TTC549 (cell line): ENCODE measurements around the gene AGRN.

ENCODE experiments used
- FAIRE-seq: peaks from 2 replicates; lab custom pipeline; 2012; peaks lifted over from hg19 to GRCh38; lab: Jason Lieb, UNC

AGRN gene

DNA sequence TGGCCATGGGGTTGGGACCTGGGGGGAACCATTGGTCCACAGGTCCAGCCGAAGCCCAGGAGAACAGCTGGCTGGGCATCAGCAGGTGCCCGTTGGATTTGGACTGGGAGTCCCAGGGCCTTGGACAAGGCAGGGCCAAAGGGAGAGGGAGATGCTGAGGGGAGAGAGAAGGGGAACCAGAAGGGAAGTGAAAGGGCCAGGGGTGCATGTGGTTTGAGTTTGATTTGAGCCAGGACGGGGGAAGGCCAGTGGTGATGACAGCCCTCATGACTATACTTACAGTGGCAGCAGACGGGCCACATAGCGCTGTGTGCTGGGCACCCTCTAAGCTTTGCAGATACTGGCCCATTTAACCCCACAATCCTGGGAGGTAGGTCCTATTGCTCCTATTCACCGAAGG is 18.8 kb downstream of the AGRN start:
- FAIRE-seq, result no peak

DNA sequence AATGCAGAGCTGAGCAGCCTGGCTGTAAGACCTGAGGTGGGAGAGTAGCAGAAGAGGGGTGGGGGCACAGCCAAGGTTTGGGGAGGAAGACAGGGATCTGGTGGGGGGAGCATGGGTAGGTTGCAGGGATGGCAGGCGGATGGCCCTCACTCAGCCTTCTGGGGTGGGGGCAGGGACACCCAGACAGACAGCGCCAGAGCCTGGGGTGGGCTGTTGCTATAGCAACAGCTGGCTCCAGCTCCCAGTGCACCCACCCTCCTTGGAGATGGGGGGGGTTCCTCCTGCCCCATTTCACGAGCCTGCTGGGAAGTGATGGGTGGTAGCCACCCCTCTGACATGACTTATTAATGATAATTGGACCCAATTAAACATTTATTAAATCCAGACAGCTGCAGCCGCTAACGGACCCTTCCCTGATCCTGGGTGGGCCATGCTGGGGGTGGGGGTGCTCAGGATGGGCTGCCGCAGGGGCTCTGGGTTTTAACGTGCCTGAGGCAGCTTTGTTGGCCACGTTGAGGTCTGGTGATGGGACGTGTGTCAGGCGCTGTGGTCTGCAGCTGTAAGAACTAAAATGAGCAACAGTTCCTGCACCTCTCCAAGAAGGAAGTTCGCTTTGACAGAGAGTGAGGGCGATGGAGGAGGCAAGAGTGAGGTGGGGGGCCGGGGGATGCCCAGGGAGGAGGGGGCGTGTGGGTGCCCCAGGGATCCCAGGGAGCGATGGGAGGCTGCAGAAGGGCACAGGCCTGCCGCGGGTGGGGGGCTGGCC is 19.4 kb downstream of the AGRN start:
- FAIRE-seq, result no peak

- no peak for FAIRE-seq
Measured at GRCh38 chr1:1040004-1040991, 20.4 kb downstream of the AGRN start.

GRCh38 chr1:1041092-1041523 is 21.2 kb downstream of the AGRN start:
- no peak for FAIRE-seq

GRCh38 chr1:1041873-1042272 is 22.0 kb downstream of the AGRN start:
- no peak for FAIRE-seq

- FAIRE-seq, result no peak
Measured at GRCh38 chr1:1042835-1043234, 22.9 kb downstream of the AGRN start.

GRCh38 chr1:1043411-1043810 is 23.5 kb downstream of the AGRN start:
- no peak for FAIRE-seq

DNA sequence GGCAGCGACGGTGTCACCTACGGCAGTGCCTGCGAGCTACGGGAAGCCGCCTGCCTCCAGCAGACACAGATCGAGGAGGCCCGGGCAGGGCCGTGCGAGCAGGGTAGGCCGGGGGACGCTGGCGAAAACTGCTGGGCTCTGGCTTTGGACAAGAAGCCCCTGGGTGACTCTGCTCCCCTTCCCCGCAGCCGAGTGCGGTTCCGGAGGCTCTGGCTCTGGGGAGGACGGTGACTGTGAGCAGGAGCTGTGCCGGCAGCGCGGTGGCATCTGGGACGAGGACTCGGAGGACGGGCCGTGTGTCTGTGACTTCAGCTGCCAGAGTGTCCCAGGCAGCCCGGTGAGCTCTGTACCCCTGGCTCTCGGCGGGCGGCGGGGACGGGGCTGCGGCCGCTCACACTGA is 24.0 kb downstream of the AGRN start:
- no peak for FAIRE-seq

DNA sequence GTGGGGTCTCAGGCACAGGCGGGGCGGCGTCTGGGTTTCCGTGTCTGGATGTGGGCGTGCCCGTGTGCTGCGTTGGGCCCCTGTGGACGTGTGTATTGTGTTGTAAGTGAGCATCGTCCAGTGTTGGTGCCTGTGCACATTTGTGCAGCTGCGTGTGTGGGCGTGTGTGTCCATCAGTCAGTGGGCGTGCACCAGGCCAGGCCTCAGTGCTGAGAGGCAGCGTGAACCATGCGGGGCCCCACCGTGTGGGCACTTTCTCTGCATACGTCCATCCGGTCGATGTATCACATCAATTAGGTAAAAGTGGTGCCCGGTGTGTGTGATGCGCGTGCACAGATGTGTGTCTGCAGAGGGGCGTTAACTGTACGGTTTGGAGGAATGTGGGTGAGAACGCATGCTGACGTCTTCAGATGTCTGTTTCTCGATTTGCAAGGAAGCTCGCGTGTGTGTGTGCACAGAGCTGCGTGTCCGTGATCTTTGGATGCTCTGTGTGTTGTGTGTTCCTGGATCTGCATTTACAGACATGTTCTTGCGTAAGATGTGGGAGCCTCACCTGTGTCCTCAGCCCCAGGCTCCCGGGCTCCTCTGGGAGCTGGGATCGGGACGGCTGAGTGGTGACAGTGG is 24.6 kb downstream of the AGRN start:
- FAIRE-seq, result no peak

DNA sequence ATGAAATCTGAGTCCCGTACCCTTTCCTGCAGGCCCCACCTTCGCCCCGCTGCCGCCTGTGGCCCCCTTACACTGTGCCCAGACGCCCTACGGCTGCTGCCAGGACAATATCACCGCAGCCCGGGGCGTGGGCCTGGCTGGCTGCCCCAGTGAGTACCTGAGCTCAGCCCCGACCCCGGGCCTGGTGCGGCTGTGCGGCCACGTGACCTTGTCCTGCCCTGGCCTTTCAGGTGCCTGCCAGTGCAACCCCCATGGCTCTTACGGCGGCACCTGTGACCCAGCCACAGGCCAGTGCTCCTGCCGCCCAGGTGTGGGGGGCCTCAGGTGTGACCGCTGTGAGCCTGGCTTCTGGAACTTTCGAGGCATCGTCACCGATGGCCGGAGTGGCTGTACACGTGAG is 25.2 kb downstream of the AGRN start:
- FAIRE-seq, result no peak

DNA sequence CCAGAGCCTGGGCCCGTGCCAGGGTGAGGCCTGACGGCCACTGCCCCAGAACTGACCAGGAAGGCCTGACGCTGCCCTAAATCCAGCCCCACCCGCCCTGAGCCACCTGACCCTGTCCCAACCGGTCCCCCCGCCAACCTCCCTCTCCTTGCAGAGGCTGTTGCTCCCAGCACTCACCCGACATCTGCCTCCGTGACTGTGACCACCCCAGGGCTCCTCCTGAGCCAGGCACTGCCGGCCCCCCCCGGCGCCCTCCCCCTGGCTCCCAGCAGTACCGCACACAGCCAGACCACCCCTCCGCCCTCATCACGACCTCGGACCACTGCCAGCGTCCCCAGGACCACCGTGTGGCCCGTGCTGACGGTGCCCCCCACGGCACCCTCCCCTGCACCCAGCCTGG is 26.3 kb downstream of the AGRN start:
- FAIRE-seq, result no peak

DNA sequence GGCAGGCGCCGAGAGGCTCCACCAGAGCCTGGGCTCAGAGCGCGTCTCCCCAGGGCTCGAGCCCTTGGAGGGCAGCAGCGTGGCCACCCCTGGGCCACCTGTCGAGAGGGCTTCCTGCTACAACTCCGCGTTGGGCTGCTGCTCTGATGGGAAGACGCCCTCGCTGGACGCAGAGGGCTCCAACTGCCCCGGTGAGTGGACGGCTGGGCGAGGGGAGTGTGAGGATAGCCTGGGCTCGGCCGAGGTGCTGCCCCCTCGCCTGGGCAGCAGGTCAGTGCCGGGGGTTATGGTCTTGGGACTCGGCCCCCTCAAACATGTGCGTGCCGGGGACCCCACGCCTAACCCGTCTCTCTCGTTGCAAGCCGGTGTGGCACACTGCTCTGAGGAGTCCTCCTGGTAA is 26.8 kb downstream of the AGRN start:
- no peak for FAIRE-seq

DNA sequence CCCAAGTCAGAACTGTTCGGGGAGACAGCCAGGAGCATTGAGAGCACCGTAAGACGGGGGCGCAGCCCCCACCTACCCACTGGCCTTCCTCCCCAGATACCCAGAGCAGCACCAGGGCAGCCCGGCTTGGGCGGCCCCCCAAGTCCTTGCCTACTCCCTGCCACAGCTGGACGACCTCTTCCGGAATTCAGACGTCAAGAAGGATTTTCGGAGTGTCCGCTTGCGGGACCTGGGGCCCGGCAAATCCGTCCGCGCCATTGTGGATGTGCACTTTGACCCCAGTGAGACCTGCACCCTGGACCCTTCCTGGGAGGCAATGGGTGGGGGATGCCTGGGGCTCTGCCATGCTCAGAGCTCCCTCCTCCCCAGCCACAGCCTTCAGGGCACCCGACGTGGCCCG is 27.5 kb downstream of the AGRN start:
- no peak for FAIRE-seq

GRCh38 chr1:1047963-1048362 is 28.0 kb downstream of the AGRN start:
- FAIRE-seq, result no peak

- FAIRE-seq, result no peak
Measured at GRCh38 chr1:1048765-1049164, 28.8 kb downstream of the AGRN start.

DNA sequence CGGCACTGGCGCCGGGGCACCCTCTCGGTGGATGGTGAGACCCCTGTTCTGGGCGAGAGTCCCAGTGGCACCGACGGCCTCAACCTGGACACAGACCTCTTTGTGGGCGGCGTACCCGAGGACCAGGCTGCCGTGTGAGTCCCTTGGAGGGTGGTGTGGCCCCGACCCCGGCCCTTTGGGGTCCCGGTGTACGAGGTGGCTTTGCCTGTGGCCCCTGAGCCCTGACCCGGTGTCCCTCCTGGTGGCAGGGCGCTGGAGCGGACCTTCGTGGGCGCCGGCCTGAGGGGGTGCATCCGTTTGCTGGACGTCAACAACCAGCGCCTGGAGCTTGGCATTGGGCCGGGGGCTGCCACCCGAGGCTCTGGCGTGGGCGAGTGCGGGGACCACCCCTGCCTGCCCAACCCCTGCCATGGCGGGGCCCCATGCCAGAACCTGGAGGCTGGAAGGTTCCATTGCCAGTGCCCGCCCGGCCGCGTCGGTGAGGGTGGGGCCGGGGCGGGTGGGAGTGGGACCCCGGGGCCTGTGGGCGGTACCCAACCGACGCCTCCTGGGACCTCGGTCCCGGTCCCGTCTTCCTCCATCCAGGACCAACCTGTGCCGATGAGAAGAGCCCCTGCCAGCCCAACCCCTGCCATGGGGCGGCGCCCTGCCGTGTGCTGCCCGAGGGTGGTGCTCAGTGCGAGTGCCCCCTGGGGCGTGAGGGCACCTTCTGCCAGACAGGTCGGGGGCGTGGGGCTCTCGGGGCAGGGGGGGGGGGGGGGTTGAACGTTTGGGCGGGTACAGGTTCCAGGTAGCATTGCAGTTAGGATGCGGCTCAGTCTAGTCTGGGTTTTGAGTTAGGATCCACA is 29.6 kb downstream of the AGRN start:
- FAIRE-seq, result no peak

- FAIRE-seq, result no peak
Measured at GRCh38 chr1:1050577-1051052, 30.7 kb downstream of the AGRN start.

GRCh38 chr1:1051127-1051810 is 31.3 kb downstream of the AGRN start:
- FAIRE-seq, result no peak

DNA sequence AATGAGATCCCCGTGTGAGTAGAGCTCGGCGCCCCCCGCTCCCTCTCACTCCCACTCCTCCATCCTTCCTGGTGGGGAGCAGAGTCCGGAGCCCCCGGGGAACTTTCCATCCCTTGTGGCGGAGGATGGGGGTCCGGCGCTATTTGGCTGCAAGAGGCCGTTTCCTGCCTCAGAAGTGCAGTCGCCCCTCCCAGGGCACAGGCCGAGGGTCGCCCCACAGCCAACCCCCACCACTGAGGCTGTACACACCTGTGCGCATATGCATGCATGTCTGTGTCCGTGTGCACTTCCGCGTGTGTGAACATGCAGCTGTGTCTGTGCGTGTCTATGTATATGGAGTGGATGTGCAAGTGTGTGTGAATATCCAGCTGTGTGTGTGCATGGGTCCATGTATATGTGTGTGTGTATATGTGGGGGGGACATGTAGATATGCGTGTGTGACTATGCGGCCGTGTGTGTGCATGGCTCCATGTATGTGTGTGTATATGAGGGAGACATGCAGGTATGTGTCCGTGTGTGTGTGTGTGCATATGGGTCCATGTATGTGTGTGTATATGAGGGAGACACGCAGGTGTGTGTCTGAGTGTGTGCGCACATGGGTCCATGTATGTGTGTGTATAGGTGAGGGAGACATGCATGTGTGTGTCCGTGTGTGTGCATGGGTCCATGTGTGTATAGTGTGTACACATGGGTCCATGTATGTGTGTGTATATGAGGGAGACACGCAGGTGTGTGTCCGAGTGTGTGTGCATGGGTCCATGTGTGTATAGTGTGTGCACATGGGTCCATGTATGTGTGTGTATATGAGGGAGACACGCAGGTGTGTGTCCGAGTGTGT is 32.3 kb downstream of the AGRN start:
- no peak for FAIRE-seq

DNA sequence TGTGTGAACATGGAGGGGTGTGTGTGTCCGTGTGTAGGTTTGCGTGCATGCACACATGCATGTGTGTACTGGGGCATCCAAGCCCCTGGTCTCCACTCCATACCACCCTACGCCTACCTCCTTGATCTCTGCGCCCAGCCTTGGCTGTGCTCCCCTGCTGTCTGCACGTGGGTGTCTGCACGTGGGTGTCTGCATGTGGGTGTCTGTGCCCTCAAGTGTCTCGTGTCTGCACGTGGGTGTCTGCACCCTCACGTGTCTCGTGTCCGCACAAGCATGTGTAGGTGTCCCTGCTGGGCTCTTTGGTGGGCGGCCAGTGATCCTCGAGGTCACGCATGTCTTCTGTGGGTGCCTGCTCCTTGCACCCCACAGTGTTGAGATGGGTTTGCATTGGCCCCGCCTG is 33.1 kb downstream of the AGRN start:
- FAIRE-seq, result no peak
